ENCODE data around the gene H2AZ2. TPM values are rescaled to one million over a fixed set of nuclear protein-coding genes. Genes with fewer than 3 reads are reported as not detected.

H2AZ2 gene
- polyA plus RNA-seq, 2 donors: 70.0 to 93.6 TPM

Other genes with a start within 250 kb of the H2AZ2 start
- gene OGDH, start 241.5 kb downstream of the H2AZ2 start, polyA plus RNA-seq: 10 to 100 TPM; 25.8 to 43.0 TPM
- 10 to 100 TPM; 22.5 to 66.6 TPM for gene ZMIZ2, start 99.2 kb downstream of the H2AZ2 start, polyA plus RNA-seq
- gene PPIA, start 51.4 kb downstream of the H2AZ2 start, polyA plus RNA-seq: 1,000 to 10,000 TPM; 4,205 to 4,319 TPM
- 1 to 10 TPM; 6.7 to 7.3 TPM for gene PURB, start 37.4 kb upstream of the H2AZ2 start, polyA plus RNA-seq
- 1 to 10 TPM; 2.2 to 2.3 TPM for gene MYO1G, start 130.9 kb upstream of the H2AZ2 start, polyA plus RNA-seq
- 10 to 100 TPM; 20.2 to 24.0 TPM for gene CCM2, start 152.1 kb upstream of the H2AZ2 start, polyA plus RNA-seq
- under 1 TPM; 0.37 to 0.65 TPM for gene NACAD, start 240.9 kb upstream of the H2AZ2 start, polyA plus RNA-seq

Measured in esophagus (tissue), 2 donors.